H1 (cell line): Measurements from ENCODE around the gene IFIT2. TPM values are rescaled to one million over a fixed set of nuclear protein-coding genes. Genes with fewer than 3 reads are reported as not detected.

Experiments used
- CTCF ChIA-PET: fragments of 300-600 bp; sonication (Branson Sonifier 250); formaldehyde crosslinking; loops from one replicate; lab custom pipeline; 2021; ENCODE audit not compliant: partially characterized antibody; lab: Charles Lee
- POLR2A ChIA-PET: fragments of 300-600 bp; sonication (Branson Sonifier 250); formaldehyde crosslinking; loops from one replicate; lab custom pipeline; 2021; ENCODE audit warnings: inconsistent platforms; ENCODE audit not compliant: partially characterized antibody; lab: Charles Lee
- DNase-seq, 2 experiments: peaks; one replicate each; pipeline versions ENCODE4 v3.0.0 to v3.0.0-alpha.2; 2010 to 2022; ENCODE audit warnings: low spot score in 2 of 2, low read depth in 1 of 2, mixed read lengths in 1 of 2
- FAIRE-seq: peaks from 2 replicates; lab custom pipeline; 2011; peaks lifted over from hg19 to GRCh38; lab: Jason Lieb, UNC
- H2AFZ ChIP-seq: 2 replicates; pipeline ENCODE4 v1.8.1; 2012; ENCODE audit warnings: low read length, inconsistent platforms
- H2AK5ac ChIP-seq: 2 replicates; pipeline ENCODE4 v1.6.1; 2013; ENCODE audit warnings: low read depth, low read length
- H2BK120ac ChIP-seq: replicated peaks from 2 replicates; pipeline ENCODE3; 2013; ENCODE audit warnings: low read depth, low read length, inconsistent platforms
- H2BK12ac ChIP-seq: 2 replicates; pipeline ENCODE4 v1.6.1; 2013; ENCODE audit warnings: low read depth, low read length
- H2BK15ac ChIP-seq: 2 replicates; pipeline ENCODE4 v1.6.1; 2013; ENCODE audit warnings: low read length
- H2BK20ac ChIP-seq: 2 replicates; pipeline ENCODE4 v1.6.1; 2013; ENCODE audit warnings: low read length
- H2BK5ac ChIP-seq: 2 replicates; pipeline ENCODE4 v1.6.1; 2013; ENCODE audit warnings: low read depth, low read length
- H3K14ac ChIP-seq: 2 replicates; pipeline ENCODE4 v1.6.1; 2013; ENCODE audit warnings: inconsistent platforms; ENCODE audit not compliant: insufficient read length
- H3K18ac ChIP-seq: 2 replicates; pipeline ENCODE4 v1.6.1; 2013; ENCODE audit warnings: low read length; ENCODE audit errors: extremely low read depth
- H3K23ac ChIP-seq: 2 replicates; pipeline ENCODE4 v1.6.1; 2013; ENCODE audit warnings: inconsistent platforms; ENCODE audit not compliant: insufficient read length
- H3K23me2 ChIP-seq: 2 replicates; pipeline ENCODE4 v1.6.1; 2013; ENCODE audit warnings: low read depth, low read length
- H3K27ac ChIP-seq: 2 replicates; pipeline ENCODE4 v1.6.1; 2011; ENCODE audit warnings: low read depth, low read length, inconsistent platforms
- H3K27me3 ChIP-seq, 4 experiments: replicated peaks in 1 of 4; 1 replicate in 1 of 4; 2 replicates in 3 of 4; pipeline versions ENCODE4 v1.6.1 to v1.8.1; 2011 to 2013; ENCODE audit warnings: low read length in 3 of 4, mild to moderate bottlenecking in 3 of 4, inconsistent platforms in 2 of 4, mixed read lengths in 2 of 4, moderate library complexity in 1 of 4; ENCODE audit not compliant: control insufficient read depth in 3 of 4, insufficient read depth in 3 of 4; ENCODE audit errors: extremely low read depth in 1 of 4
- H3K36me3 ChIP-seq, 4 experiments: 2 replicates each; pipeline versions ENCODE4 v1.6.1 to v1.8.1; 2011 to 2013; ENCODE audit warnings: mild to moderate bottlenecking in 4 of 4, low read length in 3 of 4, moderate library complexity in 2 of 4, control low read depth in 1 of 4, inconsistent platforms in 1 of 4; ENCODE audit not compliant: insufficient read depth in 4 of 4, control insufficient read depth in 2 of 4
- H3K4ac ChIP-seq: replicated peaks from 2 replicates; pipeline ENCODE3; 2013; ENCODE audit warnings: low read length, low read depth, mixed read lengths, inconsistent platforms; ENCODE audit not compliant: insufficient read length
- H3K4me1 ChIP-seq, 4 experiments: replicated peaks in 1 of 4; 1 replicate in 1 of 4; 2 replicates in 3 of 4; pipeline versions ENCODE4 v1.6.1 to v1.8.1; 2011 to 2013; ENCODE audit warnings: low read length in 3 of 4, inconsistent platforms in 2 of 4, mixed read lengths in 1 of 4; ENCODE audit not compliant: insufficient read depth in 4 of 4, control insufficient read depth in 3 of 4
- H3K4me2 ChIP-seq, 2 experiments: 2 replicates each; pipeline versions ENCODE4 v1.6.1 to v1.8.1; 2011 to 2013; ENCODE audit warnings: low read depth in 2 of 2, low read length in 2 of 2, control low read depth in 1 of 2, inconsistent platforms in 1 of 2, mild to moderate bottlenecking in 1 of 2; ENCODE audit not compliant: insufficient read depth in 1 of 2
- H3K4me3 ChIP-seq, 4 experiments: fragments of 200-600, 300-600 bp in 1 of 4; sonication (generic), shearing (Covaris generic), sonication (Bioruptor Twin) in 1 of 4; 2 replicates each; pipeline versions ENCODE4 v1.5.1 to v1.8.1; 2011 to 2016; ENCODE audit warnings: low read length in 4 of 4, low read depth in 3 of 4, control low read depth in 2 of 4, inconsistent platforms in 2 of 4, mild to moderate bottlenecking in 2 of 4, mixed read lengths in 1 of 4, moderate library complexity in 1 of 4; ENCODE audit not compliant: insufficient read depth in 2 of 4; ENCODE audit errors: extremely low read depth in 1 of 4
- H3K56ac ChIP-seq: replicated peaks from 2 replicates; pipeline ENCODE3; 2013; ENCODE audit warnings: low read depth, mild to moderate bottlenecking, mixed read lengths, low read length, inconsistent platforms; ENCODE audit not compliant: insufficient read length
- H3K79me1 ChIP-seq: 2 replicates; pipeline ENCODE4 v1.6.1; 2013; ENCODE audit warnings: low read depth, low read length, control low read depth
- H3K79me2 ChIP-seq, 2 experiments: 2 replicates each; pipeline versions ENCODE4 v1.6.1 to v1.8.1; 2012 to 2013; ENCODE audit warnings: low read length in 2 of 2, mild to moderate bottlenecking in 2 of 2, inconsistent platforms in 1 of 2; ENCODE audit not compliant: insufficient read depth in 2 of 2, control insufficient read depth in 1 of 2
- H3K9ac ChIP-seq, 4 experiments: replicated peaks in 1 of 4; 1 replicate in 1 of 4; 2 replicates in 3 of 4; pipeline versions ENCODE4 v1.6.1 to v1.8.1; 2011 to 2013; ENCODE audit warnings: low read depth in 3 of 4, low read length in 3 of 4, control low read depth in 2 of 4, mild to moderate bottlenecking in 2 of 4, moderate library complexity in 2 of 4, inconsistent platforms in 1 of 4; ENCODE audit errors: extremely low read depth in 1 of 4
- H3K9me3 ChIP-seq, 2 experiments: 2 replicates each; pipeline versions ENCODE4 v1.6.1 to v1.8.1; 2012 to 2013; ENCODE audit warnings: mild to moderate bottlenecking in 2 of 2, moderate library complexity in 2 of 2, control low read depth in 1 of 2, inconsistent platforms in 1 of 2, low read depth in 1 of 2, low read length in 1 of 2, mixed read lengths in 1 of 2; ENCODE audit not compliant: insufficient read depth in 2 of 2
- H4K20me1 ChIP-seq, 2 experiments: replicated peaks in 1 of 2; 2 replicates each; pipeline versions ENCODE3 to v1.8.1; 2011 to 2013; ENCODE audit warnings: inconsistent platforms in 2 of 2, low read length in 2 of 2, mild to moderate bottlenecking in 1 of 2; ENCODE audit not compliant: insufficient read depth in 2 of 2, control insufficient read depth in 1 of 2
- H4K5ac ChIP-seq: 2 replicates; pipeline ENCODE4 v1.6.1; 2013; ENCODE audit warnings: low read length, low read depth, mixed read lengths, inconsistent platforms; ENCODE audit not compliant: insufficient read length
- H4K8ac ChIP-seq: 2 replicates; pipeline ENCODE4 v1.8.0; 2013; ENCODE audit warnings: mild to moderate bottlenecking, moderate library complexity, low read length, inconsistent platforms; ENCODE audit not compliant: insufficient read depth; ENCODE audit errors: extremely low read depth
- H4K91ac ChIP-seq: replicated peaks from 2 replicates; pipeline ENCODE3; 2013; ENCODE audit warnings: low read length, mixed read lengths, inconsistent platforms; ENCODE audit not compliant: insufficient read length
- ATF3 ChIP-seq: IDR thresholded peaks from 2 replicates; pipeline ENCODE4 v1.6.1; 2011; ENCODE audit warnings: low read depth, mild to moderate bottlenecking, low read length; ENCODE audit not compliant: insufficient read depth
- SUZ12 ChIP-seq: fragments of 200-600 bp; sonication (generic); IDR thresholded peaks from 2 replicates; pipeline ENCODE4 v1.6.1; 2012; ENCODE audit warnings: mild to moderate bottlenecking, inconsistent platforms, low read length, moderate library complexity, mixed read lengths
- WGBS, 2 experiments: shearing (Covaris generic) in 1 of 2; methylation state at CpG; one replicate each; pipeline versions ENCODE4 v1.1.6 to v1.1.7; 2013 to 2015; ENCODE audit warnings: low lambda C conversion rate in 2 of 2, mixed read lengths in 2 of 2, inconsistent platforms in 1 of 2, low coverage in 1 of 2, missing lambda C conversion rate in 1 of 2; ENCODE audit not compliant: insufficient replicate concordance in 2 of 2, insufficient coverage in 1 of 2, insufficient read length in 1 of 2; ENCODE audit errors: extremely low coverage in 1 of 2, missing lambda C conversion rate in 1 of 2; 5-methylcytosine and 5-hydroxymethylcytosine counted together
- polyA plus RNA-seq, 7 experiments: library from polyadenylated mRNA; depleted of rRNA in 3 of 7; stranded (reverse) in 5 of 7; unstranded in 2 of 7; fragments of >200 nt in 5 of 7; fragments of 200-250 nt in 2 of 7; gene quantifications; 1 replicate in 5 of 7; 2 replicates in 1 of 7; 4 replicates in 1 of 7; pipeline versions ENCODE4 v1.2.1 to v1.2.3, GENCODE V29; 2011 to 2013; ENCODE audit warnings: missing spikeins in 2 of 7, mixed read lengths in 2 of 7
- total RNA-seq: library from RNA; stranded (reverse); fragmentation: NEBNext Ultra II Directional; extraction: Animal tissue kit (Norgen Biotek cat#: 25700); gene quantifications from 2 replicates; pipeline ENCODE4 v1.2.1, GENCODE V29; 2021

IFIT2 gene
- total and polyA plus RNA-seq, 2 of the 8 experiments (the other 6 are each of a cell fraction or from before 2014, with no cell fraction given): 0.03 to 0.35 TPM

DNA sequence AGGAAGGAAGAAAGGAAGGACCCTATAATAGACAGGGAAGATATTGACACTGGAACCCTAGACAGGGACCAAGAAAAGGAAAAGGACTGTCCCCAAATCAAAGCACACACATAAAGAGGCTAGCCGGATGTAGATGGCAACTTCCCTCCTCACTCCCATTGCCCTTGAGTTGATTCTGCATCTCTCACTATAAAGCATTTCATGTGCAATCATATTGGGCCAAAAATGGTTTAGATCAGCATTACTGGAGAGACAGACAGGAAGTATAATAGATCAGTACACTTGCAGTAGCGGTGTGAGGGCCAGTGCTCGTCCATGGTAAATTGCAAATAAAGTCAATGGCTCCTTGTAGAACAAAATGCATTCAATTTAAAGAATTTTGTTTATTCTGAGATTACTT is 34.4 kb downstream of the IFIT2 start:
- no peaks in the 10 kb centered on the region for H4K20me1 ChIP-seq
- H3K23me2 ChIP-seq: 0 out of 2 replicates have a peak, but pooled peaks cover 3% of the 10 kb centered on the region
- no peaks in the 10 kb centered on the region for H3K27me3 ChIP-seq
- H2AK5ac ChIP-seq: no peak overlapping the region
- H3K23ac ChIP-seq: no peak overlapping the region
- no peak overlapping the region for H3K14ac ChIP-seq
- H2BK15ac ChIP-seq: no peak overlapping the region
- POLR2A ChIA-PET: no interaction called here
- H4K8ac ChIP-seq: no peak overlapping the region
- H3K4me3 ChIP-seq: no peak overlapping the region
- H3K79me1 ChIP-seq: no peaks in the 10 kb centered on the region
- H3K9ac ChIP-seq: no peak overlapping the region
- CTCF ChIA-PET: no interaction called here
- no peak overlapping the region for H3K4me2 ChIP-seq
- no peak overlapping the region for H3K56ac ChIP-seq
- TF ChIP-seq SUZ12 (no peak), ATF3 (no peak)
- DNase-seq: no peak
- no peak overlapping the region for H2AFZ ChIP-seq
- no peak overlapping the region for H4K5ac ChIP-seq
- no peaks in the 10 kb centered on the region for H3K79me2 ChIP-seq
- WGBS, 2 experiments: 89% methylated on average over 3 of the region's 3 CpGs; no CpG with 5 or more reads in 1 of the 2 experiments
- H4K91ac ChIP-seq: no peak overlapping the region
- no peaks in the 10 kb centered on the region for H3K9me3 ChIP-seq
- H3K27ac ChIP-seq: no peak overlapping the region
- H2BK120ac ChIP-seq: no peak overlapping the region
- H2BK12ac ChIP-seq: no peak overlapping the region
- H3K4ac ChIP-seq: no peak overlapping the region
- FAIRE-seq: no peak
- H2BK20ac ChIP-seq: no peak overlapping the region
- H3K4me1 ChIP-seq: peaks cover 5 to 18% (median 7%) of the 10 kb centered on the region in 4 experiments; a peak in 6 of 7 replicates
- H2BK5ac ChIP-seq: no peak overlapping the region
- H3K18ac ChIP-seq: no peak overlapping the region
- H3K36me3 ChIP-seq: no peaks in the 10 kb centered on the region
